ENCODE measurements around the gene ESD.

ESD gene

DNA sequence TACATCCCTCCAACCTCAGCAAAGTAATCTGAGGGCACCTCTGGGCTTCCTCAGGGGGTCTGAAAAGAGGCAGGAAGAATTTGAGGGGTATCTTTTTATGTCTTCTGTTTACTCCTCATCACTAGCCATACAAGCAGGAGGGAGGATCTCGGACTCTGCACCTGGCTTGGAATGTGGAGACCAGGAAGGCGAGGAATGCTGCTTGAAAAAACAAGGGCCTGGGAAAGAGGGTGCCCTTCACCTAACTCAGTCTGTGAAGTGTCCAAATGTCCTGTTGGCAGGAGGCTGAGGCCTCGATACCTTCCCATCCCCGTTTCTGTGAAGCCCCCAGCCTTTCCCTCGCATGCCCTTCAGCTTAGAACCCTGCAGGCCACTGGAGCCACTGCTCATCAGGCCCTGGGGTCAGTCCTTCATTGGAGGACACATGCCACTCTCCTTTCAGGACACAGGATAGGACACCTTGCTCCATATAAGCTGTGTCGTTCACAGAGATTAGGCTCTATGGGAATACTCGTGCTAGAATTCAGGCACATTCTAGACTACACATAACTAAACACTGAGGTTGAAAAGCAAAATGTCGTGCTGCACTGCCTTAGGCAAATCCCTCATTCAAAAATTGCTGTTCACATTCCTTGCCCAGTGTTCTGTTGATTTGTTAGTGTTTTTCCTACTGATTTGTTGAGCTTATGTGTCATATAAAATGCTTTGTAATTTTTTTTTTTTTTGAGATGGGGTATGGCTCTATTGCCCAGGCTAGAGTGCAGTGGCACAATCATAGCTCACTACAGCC is 49.7 kb downstream of the ESD start:
- H3K4me1 Mint-ChIP-seq = peaks cover 11% of the 10 kb centered on the region
- DNase-seq (ENCODE audit: low spot score in 2 of 2) (no peak), ATAC-seq (ENCODE audit: low read depth) (no peak)
- no peak overlapping the region for H3K27ac Mint-ChIP-seq
- H3K27me3 Mint-ChIP-seq = no peaks in the 10 kb centered on the region
- peaks cover 31% of the 10 kb centered on the region for H3K36me3 Mint-ChIP-seq
- no peak overlapping the region for H3K4me3 Mint-ChIP-seq
- no peaks in the 10 kb centered on the region for H3K9me3 Mint-ChIP-seq

DNA sequence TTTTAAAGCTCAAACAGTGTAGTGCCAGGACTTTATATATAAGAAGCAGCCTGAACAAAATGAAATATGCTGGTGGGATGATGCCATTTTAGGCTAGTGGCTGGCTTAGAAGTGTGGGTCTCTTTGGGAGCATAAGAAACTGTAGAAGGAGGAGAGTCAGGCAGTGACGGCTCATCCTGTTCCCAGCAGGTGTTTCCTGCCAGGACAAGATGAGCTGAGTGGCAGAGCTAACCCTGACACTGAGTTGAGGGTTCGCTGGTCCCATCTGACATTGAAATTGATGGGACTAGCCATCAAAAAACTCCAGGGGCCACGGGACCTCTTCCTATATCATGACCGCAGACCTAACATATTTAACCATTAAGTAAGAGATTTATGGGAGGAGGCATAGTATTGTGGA is 51.3 kb downstream of the ESD start:
- Mint-ChIP-seq H3K9me3 (no peaks in the 10 kb centered on the region), H3K4me3 (no peak overlapping the region), H3K4me1 (no peaks in the 10 kb centered on the region), H3K36me3 (peaks cover 38% of the 10 kb centered on the region), H3K27ac (no peak overlapping the region), H3K27me3 (no peaks in the 10 kb centered on the region)
- DNase-seq (ENCODE audit: low spot score in 2 of 2) (no peak), ATAC-seq (ENCODE audit: low read depth) (no peak)

DNA sequence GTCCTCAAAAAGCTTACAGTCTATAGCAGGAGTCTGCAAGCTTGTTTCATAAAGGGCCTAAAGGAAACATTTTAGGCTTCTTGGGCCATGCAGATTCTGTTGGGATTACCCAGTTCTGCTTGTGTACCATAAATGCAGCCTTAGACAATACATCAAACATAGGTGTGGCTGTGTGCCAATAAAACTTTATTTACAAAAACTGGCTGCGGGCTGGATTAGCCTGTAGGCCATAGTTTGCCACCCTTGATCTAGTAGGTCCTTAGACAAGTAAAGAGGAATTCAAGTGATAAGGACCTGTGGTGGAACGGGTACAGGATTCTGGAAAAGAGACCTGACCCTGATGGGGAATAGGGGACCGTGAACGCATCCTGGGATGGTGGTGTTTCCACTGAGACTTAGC is 51.9 kb downstream of the ESD start:
- no peaks in the 10 kb centered on the region for H3K27me3 Mint-ChIP-seq
- H3K27ac Mint-ChIP-seq = no peak overlapping the region
- H3K4me3 Mint-ChIP-seq = no peak overlapping the region
- peaks cover 35% of the 10 kb centered on the region for H3K36me3 Mint-ChIP-seq
- H3K9me3 Mint-ChIP-seq = no peaks in the 10 kb centered on the region
- no peak for ATAC-seq (ENCODE audit: low read depth)
- DNase-seq (ENCODE audit: low spot score in 2 of 2) = no peak
- H3K4me1 Mint-ChIP-seq = no peaks in the 10 kb centered on the region

DNA sequence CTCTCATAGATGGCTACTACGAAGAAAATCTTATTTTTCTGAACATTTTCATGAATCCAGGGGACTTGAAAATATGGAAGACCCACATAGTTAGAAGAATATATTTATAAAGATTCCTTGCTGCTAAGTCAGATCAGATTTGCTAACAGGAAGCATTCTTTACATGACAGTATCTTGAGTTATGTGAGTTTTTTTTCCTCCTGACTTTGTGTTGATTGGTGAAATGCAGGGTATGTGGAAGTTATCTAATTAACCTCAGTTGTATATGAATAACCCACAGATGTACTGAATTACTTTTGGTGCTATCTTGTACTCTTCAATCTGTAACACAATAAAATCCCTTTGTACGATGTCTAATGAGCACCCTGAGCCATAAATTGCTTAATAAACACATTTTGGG is 53.8 kb downstream of the ESD start:
- Mint-ChIP-seq H3K27me3 (no peaks in the 10 kb centered on the region), H3K36me3 (peaks cover 31% of the 10 kb centered on the region), H3K9me3 (no peaks in the 10 kb centered on the region), H3K27ac (no peak overlapping the region), H3K4me1 (no peaks in the 10 kb centered on the region), H3K4me3 (no peak overlapping the region)
- DNase-seq (ENCODE audit: low spot score in 2 of 2) = no peak
- ATAC-seq (ENCODE audit: low read depth) = no peak

DNA sequence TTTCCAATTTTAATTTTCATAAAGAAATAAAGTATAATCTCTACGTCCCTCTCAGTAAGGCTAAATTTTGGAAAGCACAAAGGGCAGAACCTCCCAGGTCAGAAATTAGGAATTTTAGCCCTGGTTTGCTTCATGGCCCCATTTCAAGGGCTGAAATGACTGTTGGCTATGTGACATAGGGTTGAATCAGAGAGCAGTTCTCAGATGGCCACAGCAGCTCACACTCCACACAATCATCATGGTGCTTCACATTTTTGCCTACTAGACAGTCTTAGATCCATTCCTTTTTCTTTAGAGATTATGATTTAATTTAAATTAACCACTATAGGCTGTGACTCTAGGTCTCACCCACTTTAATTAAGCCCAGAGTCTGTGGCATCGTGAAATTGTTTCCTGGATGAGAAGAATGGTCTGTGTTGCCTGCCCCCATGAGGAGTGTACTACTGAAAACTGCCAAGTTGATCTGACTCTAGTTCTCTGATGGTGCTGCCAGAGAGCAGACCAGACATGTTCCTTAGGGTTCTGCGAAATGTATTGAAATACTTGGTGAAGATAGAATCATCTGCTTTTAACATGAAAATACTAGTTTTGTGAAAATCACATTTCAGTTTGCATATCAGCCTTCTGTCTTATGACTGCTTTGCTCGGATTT is 57.4 kb downstream of the ESD start:
- no peak for ATAC-seq (ENCODE audit: low read depth)
- H3K9me3 Mint-ChIP-seq = no peaks in the 10 kb centered on the region
- no peaks in the 10 kb centered on the region for H3K27me3 Mint-ChIP-seq
- no peak overlapping the region for H3K4me3 Mint-ChIP-seq
- H3K4me1 Mint-ChIP-seq = no peaks in the 10 kb centered on the region
- H3K36me3 Mint-ChIP-seq = peaks cover 23% of the 10 kb centered on the region
- H3K27ac Mint-ChIP-seq = no peak overlapping the region
- DNase-seq (ENCODE audit: low spot score in 2 of 2) = no peak

DNA sequence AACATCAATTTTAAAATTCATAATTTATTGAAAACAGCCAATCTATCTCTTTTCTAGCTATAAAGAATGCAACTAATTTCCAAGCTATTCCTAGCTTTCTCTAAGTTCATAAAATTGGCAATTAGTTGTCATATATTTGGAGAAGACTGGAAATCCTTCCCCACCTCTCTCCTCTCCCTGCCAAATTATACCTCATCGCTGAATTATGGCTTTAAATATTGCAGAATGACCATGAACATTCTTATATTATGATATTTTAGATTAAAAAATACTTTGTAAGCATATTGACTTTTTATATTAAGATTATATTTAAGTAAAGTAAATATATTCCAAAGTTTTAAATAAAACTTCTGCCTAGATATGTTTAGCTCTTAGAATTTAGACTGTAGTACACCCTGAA is 58.2 kb downstream of the ESD start:
- Mint-ChIP-seq H3K9me3 (no peaks in the 10 kb centered on the region), H3K4me3 (no peak overlapping the region), H3K27me3 (no peaks in the 10 kb centered on the region), H3K27ac (no peak overlapping the region), H3K36me3 (peaks cover 23% of the 10 kb centered on the region), H3K4me1 (no peaks in the 10 kb centered on the region)
- DNase-seq (ENCODE audit: low spot score in 2 of 2) (no peak), ATAC-seq (ENCODE audit: low read depth) (no peak)

DNA sequence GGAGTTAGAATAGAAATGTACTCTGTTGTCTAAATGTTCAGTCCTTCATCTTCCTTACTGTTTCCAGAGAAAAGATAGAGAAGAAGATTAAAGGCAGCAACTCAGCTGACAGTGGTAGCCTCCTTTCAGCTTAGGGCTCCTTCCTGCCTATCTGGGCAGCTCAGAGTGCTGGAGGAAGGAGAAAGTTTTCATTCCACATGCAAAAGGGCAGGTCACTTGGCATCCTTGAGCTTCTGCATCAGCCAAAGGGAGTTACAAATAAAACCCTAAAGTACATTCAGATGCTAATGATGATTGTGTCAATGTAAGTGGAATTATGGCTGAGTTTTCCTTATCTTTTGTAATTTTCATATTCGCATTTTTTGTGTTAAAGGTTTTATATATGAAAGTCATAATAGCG is 58.9 kb downstream of the ESD start:
- ATAC-seq (ENCODE audit: low read depth) (no peak), DNase-seq (ENCODE audit: low spot score in 2 of 2) (no peak)
- Mint-ChIP-seq H3K36me3 (peaks cover 20% of the 10 kb centered on the region), H3K9me3 (no peaks in the 10 kb centered on the region), H3K27ac (no peak overlapping the region), H3K4me3 (no peak overlapping the region), H3K4me1 (no peaks in the 10 kb centered on the region), H3K27me3 (no peaks in the 10 kb centered on the region)

DNA sequence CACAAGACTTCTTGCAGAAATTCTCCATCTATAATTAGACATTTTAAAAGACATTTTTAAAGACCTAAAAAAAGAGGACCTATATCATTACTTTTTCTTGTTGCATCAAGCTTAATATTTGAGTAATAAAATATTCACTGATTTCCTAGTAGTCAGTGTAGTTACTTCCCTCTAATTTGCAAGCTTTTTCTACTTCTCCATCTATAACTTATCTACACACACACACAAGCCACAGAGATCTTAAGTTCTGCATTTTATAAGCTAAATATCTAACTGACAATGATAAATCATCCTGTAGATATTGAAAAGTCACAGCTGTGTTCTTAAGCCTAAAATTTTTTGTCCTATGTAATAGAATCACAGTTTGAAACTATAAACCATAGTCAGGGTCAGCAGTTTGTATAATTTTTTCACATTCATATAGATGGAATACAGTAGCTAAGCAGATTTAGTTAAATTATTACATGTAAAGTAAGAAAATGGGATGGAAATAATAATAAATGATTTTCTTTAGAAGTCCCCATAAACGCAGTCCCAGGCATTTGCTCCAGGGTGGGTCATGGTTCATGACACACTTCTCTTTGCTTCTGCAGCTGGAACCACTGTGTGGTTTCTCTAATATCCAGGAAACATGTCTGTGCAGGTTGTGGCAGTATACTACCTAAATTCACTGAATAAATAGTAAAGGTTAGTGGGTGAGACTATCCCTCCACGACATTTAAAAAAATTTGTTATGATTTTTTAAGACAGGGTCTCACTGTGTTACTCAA is 60.2 kb downstream of the ESD start:
- no peak overlapping the region for H3K4me3 Mint-ChIP-seq
- DNase-seq (ENCODE audit: low spot score in 2 of 2) = no peak
- H3K36me3 Mint-ChIP-seq = peaks cover 22% of the 10 kb centered on the region
- H3K27ac Mint-ChIP-seq = no peak overlapping the region
- no peak for ATAC-seq (ENCODE audit: low read depth)
- H3K27me3 Mint-ChIP-seq = no peaks in the 10 kb centered on the region
- no peaks in the 10 kb centered on the region for H3K9me3 Mint-ChIP-seq
- H3K4me1 Mint-ChIP-seq = no peaks in the 10 kb centered on the region

DNA sequence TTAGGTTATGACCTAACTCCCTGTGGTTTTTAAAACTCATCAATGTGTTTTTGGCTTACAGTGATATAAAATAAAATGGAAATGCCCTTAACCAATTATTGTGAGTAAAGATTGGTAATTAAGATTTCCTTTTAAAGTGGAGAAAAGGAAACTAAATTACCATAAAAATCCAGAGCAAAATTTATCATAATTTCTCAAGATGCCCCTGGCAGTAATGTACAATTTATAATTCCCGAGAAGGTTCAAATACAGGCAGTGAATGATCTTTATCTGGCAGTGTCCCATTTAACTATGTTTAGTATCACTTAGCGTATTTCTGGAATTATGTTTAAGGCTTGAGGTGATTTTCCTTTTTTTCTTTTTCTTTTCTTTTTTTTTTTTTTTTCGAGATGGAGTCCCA is 61.5 kb downstream of the ESD start:
- no peak for ATAC-seq (ENCODE audit: low read depth)
- Mint-ChIP-seq H3K9me3 (no peaks in the 10 kb centered on the region), H3K27me3 (no peaks in the 10 kb centered on the region), H3K36me3 (peaks cover 21% of the 10 kb centered on the region), H3K27ac (no peak overlapping the region), H3K4me1 (no peaks in the 10 kb centered on the region), H3K4me3 (no peak overlapping the region)
- no peak for DNase-seq (ENCODE audit: low spot score in 2 of 2)

DNA sequence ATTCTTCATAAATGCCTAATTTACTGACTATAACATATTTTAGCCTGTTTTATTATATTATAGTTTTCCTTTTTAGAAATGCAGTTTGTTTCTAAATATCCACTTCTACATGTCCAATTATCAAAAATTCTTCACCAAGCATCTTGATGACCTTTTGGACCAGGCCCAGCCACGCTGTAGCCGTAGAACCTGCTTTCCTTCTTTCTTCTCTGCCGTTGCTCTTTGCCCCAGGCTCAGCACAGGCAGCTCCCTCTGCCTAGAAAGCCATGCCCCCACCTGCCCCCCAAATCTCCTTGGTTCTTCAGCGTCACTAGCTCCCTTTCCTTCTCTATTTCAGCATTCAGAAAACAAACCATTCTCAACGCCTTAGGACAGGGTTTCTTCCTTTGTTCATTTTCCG is 65.4 kb downstream of the ESD start:
- Mint-ChIP-seq H3K27ac (no peak overlapping the region), H3K36me3 (peaks cover 26% of the 10 kb centered on the region), H3K9me3 (no peaks in the 10 kb centered on the region), H3K27me3 (no peaks in the 10 kb centered on the region), H3K4me1 (no peaks in the 10 kb centered on the region), H3K4me3 (no peak overlapping the region)
- no peak for ATAC-seq (ENCODE audit: low read depth)
- DNase-seq (ENCODE audit: low spot score in 2 of 2) = no peak

DNA sequence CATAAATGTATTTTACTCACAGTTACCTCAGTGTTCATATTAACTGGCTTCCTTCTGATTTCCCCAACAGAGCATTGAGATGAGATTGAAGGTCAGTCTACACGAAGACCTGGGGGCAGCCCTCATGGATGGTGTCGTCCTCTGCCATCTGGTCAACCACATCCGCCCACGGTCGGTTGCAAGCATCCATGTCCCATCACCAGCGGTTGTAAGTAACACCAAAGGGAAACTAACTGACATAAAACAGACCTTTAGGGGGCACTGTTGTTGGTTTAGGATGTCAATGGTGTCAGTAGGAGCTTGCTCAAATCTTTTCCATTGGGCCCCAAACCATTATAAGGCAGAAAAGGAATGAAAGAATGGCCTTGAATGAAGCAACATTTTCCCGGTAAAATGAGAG is 68.2 kb downstream of the ESD start:
- DNase-seq (ENCODE audit: low spot score in 2 of 2) = no peak
- no peak for ATAC-seq (ENCODE audit: low read depth)
- Mint-ChIP-seq H3K9me3 (no peaks in the 10 kb centered on the region), H3K4me1 (no peaks in the 10 kb centered on the region), H3K27me3 (no peaks in the 10 kb centered on the region), H3K4me3 (no peak overlapping the region), H3K36me3 (peaks cover 33% of the 10 kb centered on the region), H3K27ac (no peak overlapping the region)

DNA sequence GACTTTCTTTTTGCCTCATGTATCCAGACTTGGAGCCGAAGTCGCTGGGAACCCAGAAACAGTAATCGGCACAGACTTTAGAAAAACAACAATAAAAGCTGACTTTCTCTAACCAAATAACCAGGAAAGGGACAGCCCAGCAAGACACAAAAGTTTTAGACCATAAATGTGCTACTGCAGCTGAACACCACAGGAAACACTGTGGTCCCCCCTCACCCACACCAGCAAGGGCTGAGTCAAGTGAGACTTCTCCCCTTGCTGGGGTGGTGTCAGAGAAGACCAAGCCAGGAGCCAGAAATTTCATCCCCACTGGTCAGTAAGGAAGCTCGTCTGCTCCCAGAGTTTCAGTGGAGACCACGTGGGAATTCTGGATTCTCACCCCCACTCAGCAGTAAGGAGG is 70.6 kb downstream of the ESD start:
- Mint-ChIP-seq H3K27me3 (no peaks in the 10 kb centered on the region), H3K27ac (no peak overlapping the region), H3K9me3 (no peaks in the 10 kb centered on the region), H3K4me1 (no peaks in the 10 kb centered on the region), H3K36me3 (peaks cover 30% of the 10 kb centered on the region), H3K4me3 (no peak overlapping the region)
- no peak for DNase-seq (ENCODE audit: low spot score in 2 of 2)
- ATAC-seq (ENCODE audit: low read depth) = no peak
